ENCODE results near the gene ICOS.

DNA sequence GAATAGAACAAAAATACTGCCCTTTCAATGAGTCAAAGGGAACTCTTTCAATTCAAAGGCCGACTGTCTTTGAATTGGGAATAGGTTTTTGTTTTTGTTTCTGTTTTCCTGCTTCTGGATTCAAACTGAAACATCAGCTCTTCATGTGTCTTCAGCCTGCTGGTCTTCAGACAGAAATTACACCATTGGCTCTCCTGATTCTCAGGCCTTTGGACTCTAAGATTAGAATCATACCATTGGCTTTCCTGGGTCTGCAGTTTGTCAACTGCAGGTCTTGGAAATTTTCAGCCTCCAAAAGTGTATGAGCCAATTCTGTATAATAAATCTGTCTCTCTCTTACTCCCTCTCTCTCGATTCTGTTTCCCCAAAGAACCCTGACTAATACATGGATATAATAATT lies 37.9 kb upstream of the ICOS start:
- TF ChIP-seq, protein P1, sequence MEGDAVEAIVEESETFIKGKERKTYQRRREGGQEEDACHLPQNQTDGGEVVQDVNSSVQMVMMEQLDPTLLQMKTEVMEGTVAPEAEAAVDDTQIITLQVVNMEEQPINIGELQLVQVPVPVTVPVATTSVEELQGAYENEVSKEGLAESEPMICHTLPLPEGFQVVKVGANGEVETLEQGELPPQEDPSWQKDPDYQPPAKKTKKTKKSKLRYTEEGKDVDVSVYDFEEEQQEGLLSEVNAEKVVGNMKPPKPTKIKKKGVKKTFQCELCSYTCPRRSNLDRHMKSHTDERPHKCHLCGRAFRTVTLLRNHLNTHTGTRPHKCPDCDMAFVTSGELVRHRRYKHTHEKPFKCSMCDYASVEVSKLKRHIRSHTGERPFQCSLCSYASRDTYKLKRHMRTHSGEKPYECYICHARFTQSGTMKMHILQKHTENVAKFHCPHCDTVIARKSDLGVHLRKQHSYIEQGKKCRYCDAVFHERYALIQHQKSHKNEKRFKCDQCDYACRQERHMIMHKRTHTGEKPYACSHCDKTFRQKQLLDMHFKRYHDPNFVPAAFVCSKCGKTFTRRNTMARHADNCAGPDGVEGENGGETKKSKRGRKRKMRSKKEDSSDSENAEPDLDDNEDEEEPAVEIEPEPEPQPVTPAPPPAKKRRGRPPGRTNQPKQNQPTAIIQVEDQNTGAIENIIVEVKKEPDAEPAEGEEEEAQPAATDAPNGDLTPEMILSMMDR (IDR thresholded peaks at IDR 0.05; ENCODE audit: low read length) = no peak
- TF ChIP-seq EZH2 (IDR thresholded peaks at IDR 0.05; ENCODE audit: borderline replicate concordance, low read length) = no peak

All from OCI-LY1 (cell line).